ENCODE results near the gene IFIH1.

DNA sequence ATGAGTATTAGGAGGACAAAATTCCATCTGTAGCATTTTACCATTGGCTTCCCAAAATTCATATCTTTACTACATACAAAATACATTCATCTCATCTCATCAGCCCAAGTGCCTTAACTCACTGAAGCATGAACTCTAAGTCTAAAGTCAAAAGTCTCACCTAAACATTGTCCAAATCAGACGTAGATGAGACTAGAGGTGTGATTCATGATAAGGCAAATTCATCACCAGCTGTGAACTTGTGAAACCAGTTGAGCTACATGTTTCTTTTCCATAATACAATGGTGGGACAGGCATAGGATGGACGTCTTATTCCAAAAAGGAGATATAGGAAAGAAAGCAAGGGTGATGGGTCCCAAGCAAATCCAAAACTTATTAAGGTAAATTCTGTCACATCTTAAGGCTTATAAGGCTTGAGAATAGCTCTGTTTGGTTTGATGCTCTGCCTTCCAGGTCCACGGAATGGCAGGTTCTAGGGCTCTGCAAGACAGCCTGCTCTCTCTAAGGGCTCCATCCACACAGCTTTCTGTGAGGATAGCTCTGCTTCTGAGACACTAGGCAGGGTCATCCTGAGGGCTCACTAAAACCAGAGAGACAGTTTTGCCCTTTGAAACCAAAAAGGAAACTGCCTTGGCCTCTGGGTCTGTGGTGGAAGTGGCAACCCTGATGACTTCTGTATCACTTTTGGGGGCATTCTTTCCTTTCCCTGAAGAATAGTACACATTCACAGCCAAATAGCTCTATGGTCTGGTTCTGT is 9.6 kb downstream of the IFIH1 start:
- no peak for TF ChIP-seq EZH2 (IDR thresholded peaks at IDR 0.05; ENCODE audit: borderline replicate concordance, low read depth, low read length)
- no peak for TF ChIP-seq MYC (IDR thresholded peaks at IDR 0.05; ENCODE audit: low read depth, low read length)
- TF ChIP-seq MYC (CRISPR knock-in tag; IDR thresholded peaks at IDR 0.05; ENCODE audit: borderline replicate concordance, low read depth), result no peak

Measured in K562 (cell line).